HCT116 (cell line): ENCODE data around the gene KCNV2. TPM values are rescaled to one million over a fixed set of nuclear protein-coding genes. Genes with fewer than 3 reads are reported as not detected.

ENCODE experiments used
- ATAC-seq: fragments of 200-7000 bp; cut with Tn5 transposase; 2 replicates; pipeline ENCODE4 v1.9.1; 2020; ENCODE audit warnings: mild to moderate bottlenecking, moderate library complexity
- BruUV-seq: library from RNA; stranded (reverse); fragments of 400-500 nt; replicated peaks from 2 replicates; lab custom pipeline; 2021; lab: Mats Ljungman, UMichigan
- CTCF ChIA-PET: fragments of 300-600 bp; sonication (Branson Sonifier 250); formaldehyde crosslinking; loops from one replicate; lab custom pipeline; 2021; ENCODE audit warnings: antibody characterized with exemption; lab: Charles Lee
- POLR2A ChIA-PET: fragments of 300-600, 350-600 bp; sonication (Branson Sonifier 250); formaldehyde crosslinking; loops from one replicate; lab custom pipeline; 2021; ENCODE audit warnings: antibody characterized with exemption; lab: Charles Lee
- RAD21 ChIA-PET, 2 experiments: fragments of 300-600 bp; sonication (Branson Sonifier 250); formaldehyde crosslinking; loops; one replicate each; lab custom pipeline; 2023; ENCODE audit warnings: low total read pairs in 2 of 2; ENCODE audit not compliant: uncharacterized antibody in 2 of 2, unreplicated experiment in 2 of 2, low non-redundant PET in 1 of 2; lab: Charles Lee
- DNase-seq: peaks from one replicate; pipeline ENCODE4 v3.0.0-alpha.2; 2010; ENCODE audit warnings: low read depth, low spot score
- H2AFZ ChIP-seq: fragments of 200-600 bp; shearing (Covaris generic), sonication (generic); 2 replicates; pipeline ENCODE4 v1.6.1; 2017; ENCODE audit warnings: low read depth, mixed run types, mixed read lengths, antibody characterized with exemption, low read length; ENCODE audit not compliant: poor library complexity, severe bottlenecking
- H3K27ac ChIP-seq: 2 replicates; pipeline ENCODE4 v1.5.1; 2012; ENCODE audit warnings: low read depth, low read length
- H3K27me3 ChIP-seq: fragments of 200-600 bp; sonication (generic); 2 replicates; pipeline ENCODE4 v1.6.1; 2016; ENCODE audit warnings: mixed run types, low read length, mixed read lengths; ENCODE audit not compliant: insufficient read depth
- H3K36me3 ChIP-seq, 2 experiments: fragments of 200-500 bp in 1 of 2; fragments of 200-600 bp in 1 of 2; sonication (Bioruptor generic) in 1 of 2; sonication (generic) in 1 of 2; 2 replicates each; pipeline versions ENCODE4 v1.5.1 to v1.6.1; 2014 to 2016; ENCODE audit warnings: low read length in 2 of 2, inconsistent platforms in 1 of 2, mixed read lengths in 1 of 2, mixed run types in 1 of 2; ENCODE audit not compliant: insufficient read depth in 2 of 2, control insufficient read depth in 1 of 2
- H3K4me1 ChIP-seq, 2 experiments: fragments of 200-600 bp in 1 of 2; sonication (generic) in 1 of 2; 2 replicates each; pipeline versions ENCODE4 v1.5.1 to v1.6.1; 2012 to 2017; ENCODE audit warnings: low read length in 2 of 2, inconsistent platforms in 1 of 2, mild to moderate bottlenecking in 1 of 2, mixed read lengths in 1 of 2, mixed run types in 1 of 2, moderate library complexity in 1 of 2; ENCODE audit not compliant: insufficient read depth in 2 of 2, control insufficient read depth in 1 of 2
- H3K4me2 ChIP-seq: fragments of 200-600 bp; sonication (generic); 2 replicates; pipeline ENCODE4 v1.6.1; 2017; ENCODE audit warnings: mixed run types, low read length, mixed read lengths
- H3K4me3 ChIP-seq, 2 experiments: fragments of 200-600 bp in 1 of 2; sonication (generic) in 1 of 2; replicated peaks in 1 of 2; 2 replicates each; pipeline ENCODE4 v1.5.1; 2011 to 2016; ENCODE audit warnings: low read length in 2 of 2, control low read depth in 1 of 2, low read depth in 1 of 2, mild to moderate bottlenecking in 1 of 2, mixed read lengths in 1 of 2, mixed run types in 1 of 2
- H3K79me2 ChIP-seq: fragments of 200-600 bp; sonication (generic); 2 replicates; pipeline ENCODE4 v1.6.1; 2017; ENCODE audit warnings: mild to moderate bottlenecking, mixed run types, low read length, moderate library complexity, mixed read lengths; ENCODE audit not compliant: insufficient read depth
- H3K9ac ChIP-seq: fragments of 200-600 bp; sonication (generic); 2 replicates; pipeline ENCODE4 v1.6.1; 2016; ENCODE audit warnings: low read length, mixed read lengths
- H3K9me2 ChIP-seq: fragments of 200-600 bp; sonication (generic), shearing (Covaris generic); 2 replicates; pipeline ENCODE4 v1.6.1; 2017; ENCODE audit warnings: mixed run types, mild to moderate bottlenecking, moderate library complexity; ENCODE audit not compliant: insufficient read depth
- H3K9me3 ChIP-seq, 2 experiments: fragments of 200-500 bp in 1 of 2; fragments of 200-600 bp in 1 of 2; sonication (Bioruptor generic) in 1 of 2; sonication (generic) in 1 of 2; 2 replicates each; pipeline ENCODE4 v1.6.1; 2014 to 2017; ENCODE audit warnings: low read length in 2 of 2, mixed read lengths in 2 of 2, inconsistent platforms in 1 of 2, low read depth in 1 of 2, mild to moderate bottlenecking in 1 of 2, mixed run types in 1 of 2, moderate library complexity in 1 of 2; ENCODE audit not compliant: control insufficient read depth in 1 of 2, insufficient read depth in 1 of 2
- H4K20me1 ChIP-seq: fragments of 200-600 bp; sonication (generic), shearing (Covaris generic); 2 replicates; pipeline ENCODE4 v1.6.1; 2017; ENCODE audit warnings: mixed run types, mild to moderate bottlenecking, moderate library complexity; ENCODE audit not compliant: insufficient read depth
- ATF3 ChIP-seq: IDR thresholded peaks from 2 replicates; pipeline ENCODE4 v1.6.1; 2012
- CBX3 ChIP-seq: IDR thresholded peaks from 2 replicates; pipeline ENCODE4 v1.6.1; 2012; ENCODE audit warnings: low read depth
- CEBPB ChIP-seq: IDR thresholded peaks from 2 replicates; pipeline ENCODE4 v1.6.1; 2012; ENCODE audit warnings: low read depth
- EGR1 ChIP-seq: IDR thresholded peaks from 2 replicates; pipeline ENCODE4 v1.6.1; 2012; ENCODE audit warnings: low read depth
- ELF1 ChIP-seq: IDR thresholded peaks from 2 replicates; pipeline ENCODE4 v1.6.1; 2012; ENCODE audit warnings: low read depth, borderline replicate concordance
- FOSL1 ChIP-seq: IDR thresholded peaks from 2 replicates; pipeline ENCODE4 v1.6.1; 2012; ENCODE audit warnings: low read depth
- POLR2A ChIP-seq: IDR thresholded peaks from 2 replicates; pipeline ENCODE4 v1.7.0; 2011; ENCODE audit warnings: borderline replicate concordance; ENCODE audit not compliant: insufficient read depth, insufficient read length; ENCODE audit errors: extremely low read depth
- POLR2AphosphoS5 ChIP-seq: IDR thresholded peaks from 2 replicates; pipeline ENCODE4 v1.6.1; 2011; ENCODE audit warnings: mild to moderate bottlenecking, low read depth, low read length, moderate library complexity
- RAD21 ChIP-seq: IDR thresholded peaks from 2 replicates; pipeline ENCODE4 v1.6.1; 2012; ENCODE audit warnings: low read depth, mild to moderate bottlenecking
- SP1 ChIP-seq: IDR thresholded peaks from 2 replicates; pipeline ENCODE4 v1.6.1; 2012; ENCODE audit warnings: low read depth
- SRF ChIP-seq: IDR thresholded peaks from 2 replicates; pipeline ENCODE4 v1.6.1; 2012; ENCODE audit warnings: low read depth
- TCF7L2 ChIP-seq: IDR thresholded peaks from 2 replicates; pipeline ENCODE4 v1.7.0; 2011; ENCODE audit warnings: borderline replicate concordance, inconsistent platforms; ENCODE audit not compliant: insufficient read depth, insufficient read length; ENCODE audit errors: extremely low read depth
- YY1 ChIP-seq: IDR thresholded peaks from 2 replicates; pipeline ENCODE4 v1.6.1; 2011; ENCODE audit warnings: low read length, low read depth, moderate library complexity, mild to moderate bottlenecking; ENCODE audit not compliant: insufficient replicate concordance; ENCODE audit errors: extremely low read depth
- ZBTB33 ChIP-seq: IDR thresholded peaks from 2 replicates; pipeline ENCODE4 v1.6.1; 2011; ENCODE audit warnings: mild to moderate bottlenecking, low read length, moderate library complexity; ENCODE audit not compliant: insufficient replicate concordance; ENCODE audit errors: extremely low read depth
- ZFX ChIP-seq: fragments of 450-650 bp; IDR thresholded peaks from 2 replicates; pipeline ENCODE4 v1.6.1; 2017
- ZNF274 ChIP-seq: fragments of 200-500 bp; sonication (Bioruptor generic); IDR thresholded peaks from 2 replicates; pipeline ENCODE4 v1.6.1; 2014; ENCODE audit warnings: mild to moderate bottlenecking, low read depth, low read length, inconsistent platforms
- intact Hi-C: fragments of 100-400 bp; cut with micrococcal nuclease; formaldehyde crosslinking; loops from 2 replicates; pipeline ENCODE4 v1.10.0; 2022
- total RNA-seq: library from RNA; stranded (reverse); gene quantifications from one replicate; pipeline ENCODE4 v1.2.1, GENCODE V29; 2021; ENCODE audit not compliant: unreplicated experiment
- TF ChIP-seq, protein P1 (sequence below): IDR thresholded peaks from 2 replicates; pipeline ENCODE4 v1.6.1; 2012; ENCODE audit warnings: low read depth
- TF ChIP-seq, protein P2 (sequence below): IDR thresholded peaks from 2 replicates; pipeline ENCODE4 v1.6.1; 2012

Gene KCNV2
- total RNA-seq, 1 experiment from 2014 or later = not detected

DNA sequence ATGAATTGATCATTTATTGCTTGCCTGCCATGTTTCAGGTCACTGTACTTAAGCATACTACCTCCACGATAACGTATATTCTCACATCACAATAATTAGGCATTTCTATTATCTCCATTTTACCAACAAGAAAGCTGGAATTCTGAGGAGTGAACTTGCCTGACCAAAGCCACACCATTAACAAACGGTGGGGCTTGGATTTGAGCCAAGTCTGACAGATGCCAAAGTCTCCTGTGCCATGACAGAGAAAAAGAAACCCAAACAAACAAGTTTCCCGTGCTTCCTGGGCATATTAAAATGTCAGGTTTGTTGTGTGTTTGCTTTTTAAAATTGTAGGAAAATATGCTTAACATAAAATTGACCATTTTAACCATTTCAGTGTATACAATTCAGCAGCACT lies 40.8 kb upstream of the KCNV2 start:
- H3K4me2 ChIP-seq = no peak overlapping the region
- ChIA-PET RAD21 (no interaction called here), POLR2A (no interaction called here), CTCF (no interaction called here)
- H3K4me3 ChIP-seq = no peak overlapping the region
- intact Hi-C loops = no loop called here
- H3K27me3 ChIP-seq = no peaks in the 10 kb centered on the region
- no peak overlapping the region for H3K27ac ChIP-seq
- H3K9me3 ChIP-seq = no peaks in the 10 kb centered on the region
- BruUV-seq = no TSS peak
- no peaks in the 10 kb centered on the region for H3K4me1 ChIP-seq
- H3K79me2 ChIP-seq = no peaks in the 10 kb centered on the region
- H3K9me2 ChIP-seq = no peaks in the 10 kb centered on the region
- ATAC-seq (no peak), DNase-seq (no peak)
- H4K20me1 ChIP-seq = no peaks in the 10 kb centered on the region
- H3K9ac ChIP-seq = no peak overlapping the region
- no peak for TF ChIP-seq ZFX
- TF ChIP-seq POLR2AphosphoS5 = no peak
- TF ChIP-seq ATF3 = no peak
- no peak for TF ChIP-seq SP1
- no peak for TF ChIP-seq RAD21
- no peak for TF ChIP-seq YY1
- no peak for TF ChIP-seq ELF1
- TF ChIP-seq, protein P1, sequence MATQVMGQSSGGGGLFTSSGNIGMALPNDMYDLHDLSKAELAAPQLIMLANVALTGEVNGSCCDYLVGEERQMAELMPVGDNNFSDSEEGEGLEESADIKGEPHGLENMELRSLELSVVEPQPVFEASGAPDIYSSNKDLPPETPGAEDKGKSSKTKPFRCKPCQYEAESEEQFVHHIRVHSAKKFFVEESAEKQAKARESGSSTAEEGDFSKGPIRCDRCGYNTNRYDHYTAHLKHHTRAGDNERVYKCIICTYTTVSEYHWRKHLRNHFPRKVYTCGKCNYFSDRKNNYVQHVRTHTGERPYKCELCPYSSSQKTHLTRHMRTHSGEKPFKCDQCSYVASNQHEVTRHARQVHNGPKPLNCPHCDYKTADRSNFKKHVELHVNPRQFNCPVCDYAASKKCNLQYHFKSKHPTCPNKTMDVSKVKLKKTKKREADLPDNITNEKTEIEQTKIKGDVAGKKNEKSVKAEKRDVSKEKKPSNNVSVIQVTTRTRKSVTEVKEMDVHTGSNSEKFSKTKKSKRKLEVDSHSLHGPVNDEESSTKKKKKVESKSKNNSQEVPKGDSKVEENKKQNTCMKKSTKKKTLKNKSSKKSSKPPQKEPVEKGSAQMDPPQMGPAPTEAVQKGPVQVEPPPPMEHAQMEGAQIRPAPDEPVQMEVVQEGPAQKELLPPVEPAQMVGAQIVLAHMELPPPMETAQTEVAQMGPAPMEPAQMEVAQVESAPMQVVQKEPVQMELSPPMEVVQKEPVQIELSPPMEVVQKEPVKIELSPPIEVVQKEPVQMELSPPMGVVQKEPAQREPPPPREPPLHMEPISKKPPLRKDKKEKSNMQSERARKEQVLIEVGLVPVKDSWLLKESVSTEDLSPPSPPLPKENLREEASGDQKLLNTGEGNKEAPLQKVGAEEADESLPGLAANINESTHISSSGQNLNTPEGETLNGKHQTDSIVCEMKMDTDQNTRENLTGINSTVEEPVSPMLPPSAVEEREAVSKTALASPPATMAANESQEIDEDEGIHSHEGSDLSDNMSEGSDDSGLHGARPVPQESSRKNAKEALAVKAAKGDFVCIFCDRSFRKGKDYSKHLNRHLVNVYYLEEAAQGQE = no peak
- TF ChIP-seq CBX3 = no peak
- no peak for TF ChIP-seq CEBPB
- no peak for TF ChIP-seq ZBTB33
- no peak for TF ChIP-seq ZNF274
- TF ChIP-seq, protein P2, sequence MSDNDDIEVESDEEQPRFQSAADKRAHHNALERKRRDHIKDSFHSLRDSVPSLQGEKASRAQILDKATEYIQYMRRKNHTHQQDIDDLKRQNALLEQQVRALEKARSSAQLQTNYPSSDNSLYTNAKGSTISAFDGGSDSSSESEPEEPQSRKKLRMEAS = no peak
- no peak for TF ChIP-seq POLR2A
- no peak for TF ChIP-seq FOSL1
- no peak for TF ChIP-seq TCF7L2
- no peak for TF ChIP-seq SRF
- no peak for TF ChIP-seq EGR1
- H2AFZ ChIP-seq = no peak overlapping the region
- H3K36me3 ChIP-seq = no peaks in the 10 kb centered on the region
